Measurements from ENCODE around the gene LCN1.

The LCN1 gene

DNA sequence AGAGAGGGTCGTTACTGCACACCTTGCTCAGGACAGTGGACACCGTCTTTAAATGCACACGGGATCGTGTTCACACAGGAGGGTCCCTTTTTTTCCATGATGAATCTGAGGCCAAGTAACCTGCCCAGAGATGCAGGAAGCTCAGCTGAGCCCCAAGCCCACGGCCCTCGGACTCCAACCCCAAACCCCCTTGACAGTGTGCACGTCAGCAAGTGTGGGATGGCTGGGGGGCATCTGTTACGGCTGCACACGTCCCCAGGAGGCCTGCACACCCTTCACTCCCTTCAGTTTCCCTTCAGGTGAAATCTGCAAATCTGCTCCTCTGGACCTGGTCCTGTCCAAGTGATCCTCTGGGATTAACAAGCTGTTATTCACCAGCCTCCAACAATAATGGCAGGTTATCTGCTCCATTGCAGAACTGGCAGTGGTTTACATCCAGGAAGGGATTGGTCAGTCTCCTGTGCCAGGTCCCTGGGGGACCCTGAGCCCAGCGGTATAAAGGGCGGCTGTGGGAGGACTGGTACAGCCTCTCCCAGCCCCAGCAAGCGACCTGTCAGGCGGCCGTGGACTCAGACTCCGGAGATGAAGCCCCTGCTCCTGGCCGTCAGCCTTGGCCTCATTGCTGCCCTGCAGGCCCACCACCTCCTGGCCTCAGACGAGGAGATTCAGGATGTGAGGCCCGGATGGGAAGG is at the start of gene LCN1:
Gene LCN1 (plus strand): TSS at position 525 of the 692 bp plus-strand sequence. CDS start 58 bp downstream, at position 583.
- peak; percentile 1 for DNase-seq (ENCODE audit: low spot score)

DNA sequence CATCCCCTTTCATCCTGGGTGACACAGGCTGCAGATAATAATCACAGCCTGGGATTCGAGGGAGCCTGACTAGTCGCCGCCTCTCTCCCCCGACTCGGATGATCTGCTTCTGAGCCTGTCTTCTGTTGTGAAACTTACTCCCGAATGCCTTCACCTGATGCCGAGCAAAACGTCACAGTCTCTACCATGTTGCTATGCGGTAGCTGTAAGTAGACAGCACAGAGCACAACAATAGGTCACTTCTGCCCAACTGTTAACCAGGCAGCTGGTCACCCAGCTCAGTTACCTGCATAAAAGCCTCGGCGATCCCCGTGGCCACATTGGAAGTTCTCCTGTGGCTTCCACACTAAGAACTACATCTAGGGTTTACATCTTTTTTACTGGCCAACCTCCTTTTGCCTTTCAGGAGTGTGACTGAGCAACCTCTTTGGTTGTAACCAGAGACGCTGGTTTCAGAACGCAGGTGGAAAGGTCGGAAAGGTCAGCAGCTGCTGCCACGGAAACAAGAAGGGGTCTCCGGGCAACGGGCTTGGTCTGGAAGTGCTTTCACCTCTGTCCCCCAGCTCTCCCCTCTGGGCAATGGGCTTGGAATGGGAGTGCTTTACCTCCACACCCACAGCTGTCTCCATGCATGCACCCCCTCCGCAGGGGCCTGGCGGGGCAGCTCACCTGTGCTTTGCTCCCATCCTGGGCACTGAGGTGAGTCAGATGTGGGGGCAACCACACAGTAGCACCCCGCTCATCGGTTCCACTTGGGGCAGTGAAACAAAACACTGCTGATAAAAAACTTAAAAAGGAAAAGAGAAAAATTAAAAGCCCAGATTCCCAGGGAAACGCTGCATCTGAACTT is 49.2 kb upstream of the LCN1 start:
- no peak for DNase-seq (ENCODE audit: low spot score)

DNA sequence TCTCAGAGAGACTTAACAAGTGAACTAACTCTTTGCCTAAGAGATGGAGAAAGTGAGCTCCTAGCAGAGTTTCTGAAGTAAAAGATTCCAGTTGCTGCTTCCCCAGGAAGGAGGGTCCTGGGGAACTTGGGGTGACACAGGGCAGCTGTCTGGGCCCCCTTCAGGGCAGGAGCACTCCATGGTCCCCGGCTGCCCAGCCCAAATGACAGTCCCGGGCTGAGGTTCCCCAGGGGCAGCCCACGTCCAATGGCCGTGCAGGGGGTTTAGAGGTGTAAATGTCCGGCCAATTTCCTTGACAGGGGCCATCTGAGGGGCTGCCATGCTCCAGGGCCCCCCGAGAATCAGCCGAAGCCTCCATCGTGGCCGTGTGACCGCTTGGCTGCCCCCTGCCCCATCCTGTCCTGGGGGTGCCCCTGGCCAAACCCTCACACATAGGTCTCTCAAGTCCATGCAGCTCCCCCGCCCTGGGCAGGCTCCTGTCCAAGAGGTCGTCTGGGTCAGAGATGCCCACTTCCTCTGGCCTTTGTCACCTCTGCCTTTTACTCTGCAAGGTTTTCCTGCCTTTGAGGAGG is 47.2 kb upstream of the LCN1 start:
- DNase-seq (ENCODE audit: low spot score) = no peak

DNA sequence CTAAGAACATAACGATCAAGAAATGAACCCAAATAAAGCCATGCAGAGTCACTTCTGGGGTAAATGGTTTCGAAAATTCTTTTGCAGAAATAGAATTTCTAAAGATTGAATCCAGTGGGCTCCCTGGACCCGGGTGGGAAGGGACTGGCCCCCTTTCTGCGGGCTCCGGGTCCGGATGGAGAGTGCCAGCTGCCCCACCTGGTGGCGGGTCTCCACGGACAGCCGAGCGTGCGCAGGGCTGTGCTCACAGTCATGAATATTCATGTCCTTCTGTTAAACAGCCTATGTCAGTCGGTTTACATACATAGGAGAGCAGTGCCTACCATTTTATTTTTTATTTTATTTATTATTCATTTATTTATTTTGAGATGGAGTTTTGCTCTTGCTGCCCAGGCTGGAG is 46.3 kb upstream of the LCN1 start:
- DNase-seq (ENCODE audit: low spot score) = no peak

DNA sequence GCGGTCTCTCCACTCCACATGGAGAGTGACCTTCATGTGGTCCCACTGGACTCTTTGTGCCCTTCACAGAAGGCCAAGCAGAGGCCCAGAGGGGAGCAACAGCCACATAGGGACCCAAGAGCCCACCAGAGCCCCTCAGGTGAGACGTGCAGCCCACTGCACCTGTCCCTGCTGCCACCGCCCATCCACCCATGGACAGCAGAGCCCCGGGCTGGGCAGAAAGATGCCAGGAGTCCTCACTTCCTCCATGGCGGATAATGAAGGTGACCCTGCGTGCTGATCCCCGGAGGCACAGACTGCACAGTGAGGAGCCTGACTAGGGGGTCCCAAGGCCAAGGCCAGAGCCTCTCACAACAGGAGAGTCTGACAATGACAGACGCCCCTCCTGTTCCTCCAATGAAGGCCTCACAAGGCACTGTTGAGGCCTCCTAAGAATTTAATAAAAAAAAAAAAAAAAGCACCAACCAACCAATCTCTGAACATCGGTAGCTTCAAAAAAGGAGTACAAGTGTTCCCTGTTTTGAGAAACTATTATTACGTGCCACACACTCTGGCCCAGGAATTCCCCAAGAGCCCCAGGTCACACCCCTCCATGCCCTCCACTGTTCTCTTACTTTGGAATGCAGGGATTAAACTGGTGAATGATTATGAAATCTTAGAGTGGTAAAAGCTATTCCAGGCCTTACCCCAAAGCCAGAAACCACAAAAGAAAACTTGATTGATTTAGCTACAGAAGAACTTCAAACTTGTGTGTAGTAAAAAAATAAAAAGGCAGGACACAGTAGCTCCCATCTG is 44.5 kb upstream of the LCN1 start:
- DNase-seq (ENCODE audit: low spot score) = peak; percentile 71

DNA sequence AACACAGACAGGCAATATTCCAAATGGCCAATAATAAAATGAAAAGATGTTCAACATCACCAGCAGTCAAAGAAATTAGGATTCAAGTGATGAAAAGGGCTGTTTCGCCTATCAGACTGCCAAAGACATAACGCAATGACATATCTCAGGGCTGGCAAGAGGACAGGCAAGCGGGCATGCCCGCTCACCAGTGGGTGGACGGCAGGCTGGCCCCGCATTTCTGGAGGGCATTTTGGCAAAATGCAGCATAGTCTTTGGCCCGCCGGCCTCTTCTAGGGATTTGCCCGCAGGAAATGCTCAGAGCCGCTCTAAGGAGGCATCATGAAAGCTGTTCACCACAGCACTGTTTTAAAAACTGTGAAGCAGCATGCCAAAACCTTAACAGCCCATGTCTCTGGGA is 43.0 kb upstream of the LCN1 start:
- no peak for DNase-seq (ENCODE audit: low spot score)

DNA sequence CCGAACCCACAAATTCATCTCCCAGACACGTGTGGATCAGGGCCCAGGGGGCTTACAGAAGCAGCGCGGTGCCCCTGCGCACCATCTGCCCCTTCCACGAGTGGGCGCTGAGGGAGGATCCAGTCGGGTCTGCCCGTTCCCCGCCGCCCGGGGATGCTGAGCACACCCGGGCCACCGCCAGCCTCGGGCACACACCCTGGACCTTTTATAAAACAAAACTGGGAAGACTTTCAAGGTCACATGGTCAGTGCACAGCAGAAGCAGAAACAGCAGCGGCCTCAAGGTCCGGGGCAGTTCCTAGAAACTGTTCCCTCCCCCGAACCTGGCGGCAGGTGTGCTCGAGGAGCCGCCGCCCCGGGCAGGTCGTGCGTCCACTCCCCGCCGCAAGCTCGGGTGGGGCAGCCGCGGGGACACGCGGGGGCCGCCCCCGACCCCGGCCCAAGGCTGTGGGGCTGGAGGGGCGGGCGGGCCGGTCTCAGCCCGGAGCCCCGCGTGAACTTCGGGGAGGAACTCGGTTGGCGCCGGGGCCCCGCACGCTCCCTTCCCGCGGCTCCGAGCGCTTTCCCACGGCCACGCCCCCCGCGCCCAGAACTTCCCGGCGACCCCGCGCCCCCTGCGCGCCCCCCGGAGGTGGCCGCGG is 42.3 kb upstream of the LCN1 start:
- DNase-seq (ENCODE audit: low spot score) = peak; percentile 62

DNA sequence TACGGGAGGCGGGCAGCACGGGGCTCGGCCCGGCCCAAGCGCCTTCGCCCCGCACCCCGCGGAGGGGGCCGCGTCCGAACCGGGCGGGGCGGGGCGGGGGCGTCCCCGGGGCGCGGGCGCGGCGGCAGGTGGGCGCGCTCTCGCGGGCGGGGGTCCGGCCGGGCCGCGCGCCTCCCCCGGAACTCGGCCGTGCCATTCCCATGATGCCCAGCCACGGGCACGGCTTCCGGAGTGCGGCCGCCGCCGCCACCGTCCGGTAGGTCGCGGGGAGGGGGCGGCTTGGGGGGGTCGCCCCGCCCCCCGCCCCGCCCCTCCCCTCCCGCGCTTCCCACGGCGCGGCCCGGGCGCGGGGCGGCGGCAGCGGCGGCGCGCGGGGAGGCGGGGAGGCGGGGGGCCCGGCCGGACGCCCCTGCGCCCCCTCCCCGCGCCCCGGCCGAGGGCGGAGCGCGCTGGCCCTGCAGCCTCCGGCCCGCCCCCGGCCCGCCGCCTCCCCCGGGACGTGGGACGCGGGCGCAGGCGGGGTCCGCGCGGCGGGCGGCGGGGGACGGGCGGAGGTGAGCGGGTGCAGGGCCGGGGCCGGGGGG is 41.7 kb upstream of the LCN1 start, which contains the start of gene PPP1R26:
Gene PPP1R26 (plus strand): TSS at position 314 of the 584 bp plus-strand sequence. CDS start 4,729 bp downstream, outside the sequence.
- peak; percentile 71 for DNase-seq (ENCODE audit: low spot score)

DNA sequence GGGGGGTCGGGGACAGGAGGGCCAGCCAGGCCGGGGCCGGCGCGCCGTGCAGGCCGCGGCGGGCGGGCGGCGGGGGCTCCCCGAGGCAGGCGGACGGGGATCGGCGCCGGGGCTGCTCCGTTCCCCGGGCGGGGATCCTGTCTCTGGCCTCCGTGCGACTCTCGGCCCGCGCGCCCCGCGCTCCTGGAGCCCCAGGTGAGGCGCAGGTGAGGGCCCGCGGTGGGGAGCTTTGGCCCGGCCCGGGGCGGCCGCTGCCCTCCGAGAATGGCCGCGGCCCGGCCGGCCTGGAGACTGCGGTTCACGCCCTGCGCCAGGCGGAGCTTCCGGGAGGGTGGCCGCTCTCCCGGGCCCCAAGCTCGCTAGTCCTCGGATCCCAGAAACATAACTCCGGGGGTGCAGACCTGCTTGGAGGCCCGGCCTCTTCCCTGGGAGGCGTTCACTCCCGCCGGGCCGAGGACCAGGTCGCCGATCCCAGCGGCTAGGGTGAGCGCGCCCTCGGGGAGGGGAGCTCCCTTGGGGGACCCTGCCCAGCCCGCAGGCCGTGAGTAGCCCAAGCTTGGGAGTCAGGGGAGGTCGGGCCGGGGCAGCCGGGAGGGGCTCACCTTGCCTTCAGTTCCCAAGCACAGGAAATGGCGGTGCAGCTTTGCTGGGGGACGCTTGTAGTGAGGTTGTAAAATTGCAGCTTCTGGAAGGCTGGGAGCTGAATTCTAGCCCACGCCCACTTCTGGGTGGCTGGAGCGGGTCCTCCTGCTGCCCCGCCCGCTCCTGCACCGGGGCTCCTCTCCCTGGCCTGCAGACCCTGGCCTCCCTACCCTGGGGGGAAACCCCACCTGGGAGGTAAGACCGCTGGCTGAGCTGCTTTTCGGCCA is 40.9 kb upstream of the LCN1 start:
- peak; percentile 83 for DNase-seq (ENCODE audit: low spot score)

DNA sequence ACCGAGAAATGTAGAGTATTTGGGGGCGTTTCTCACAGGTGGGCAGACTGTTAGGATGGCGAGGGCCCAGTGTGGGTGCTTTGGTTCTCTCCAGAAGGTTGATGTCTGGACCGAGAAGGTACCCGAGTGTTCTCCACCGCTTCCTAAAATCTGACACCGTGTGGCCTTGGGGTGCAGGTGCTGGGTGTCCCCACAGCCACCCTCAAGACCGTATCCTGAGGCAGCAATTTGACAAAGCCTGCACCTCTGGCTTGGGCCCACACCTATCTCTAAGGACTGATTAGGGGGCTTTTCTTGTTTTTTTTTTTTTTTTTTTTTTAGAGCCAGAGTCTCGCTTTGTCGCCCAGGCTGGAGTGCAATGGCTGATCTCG is 40.3 kb upstream of the LCN1 start:
- no peak for DNase-seq (ENCODE audit: low spot score)

DNA sequence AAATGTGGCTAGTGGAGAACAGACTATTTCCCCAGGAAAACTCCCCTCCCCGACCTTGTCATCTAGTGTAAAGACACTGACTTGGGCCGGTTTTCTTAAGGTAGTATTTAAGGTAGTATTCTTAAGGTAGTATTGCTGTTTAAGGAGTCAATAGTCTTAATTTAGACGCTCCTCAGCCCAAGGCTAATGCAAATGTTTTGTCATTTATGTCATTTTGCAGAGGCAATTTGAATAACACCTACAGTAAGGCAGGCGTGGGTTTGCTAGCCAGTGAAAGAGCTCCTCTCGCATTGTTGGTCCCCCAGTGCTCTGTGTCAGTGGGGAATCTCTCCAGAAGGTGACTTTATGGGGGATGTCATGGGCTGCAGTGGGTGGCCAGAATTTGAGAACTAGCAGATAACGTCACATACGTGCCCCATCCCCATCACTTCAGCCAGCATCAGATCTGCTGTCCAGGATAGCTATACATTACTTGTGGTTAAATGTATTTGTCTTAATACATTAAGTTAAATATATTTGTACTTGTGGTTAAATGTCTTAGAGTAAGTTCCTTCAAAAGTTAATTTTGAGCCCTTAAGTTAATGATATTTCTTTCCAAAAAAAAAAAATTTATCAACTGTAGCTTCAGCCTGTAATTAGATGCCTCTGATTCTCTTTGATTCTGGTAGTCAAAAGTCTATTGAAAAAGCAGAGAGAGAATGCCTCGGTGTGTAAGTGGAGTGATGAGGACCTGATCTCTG is 39.1 kb upstream of the LCN1 start:
- no peak for DNase-seq (ENCODE audit: low spot score)

DNA sequence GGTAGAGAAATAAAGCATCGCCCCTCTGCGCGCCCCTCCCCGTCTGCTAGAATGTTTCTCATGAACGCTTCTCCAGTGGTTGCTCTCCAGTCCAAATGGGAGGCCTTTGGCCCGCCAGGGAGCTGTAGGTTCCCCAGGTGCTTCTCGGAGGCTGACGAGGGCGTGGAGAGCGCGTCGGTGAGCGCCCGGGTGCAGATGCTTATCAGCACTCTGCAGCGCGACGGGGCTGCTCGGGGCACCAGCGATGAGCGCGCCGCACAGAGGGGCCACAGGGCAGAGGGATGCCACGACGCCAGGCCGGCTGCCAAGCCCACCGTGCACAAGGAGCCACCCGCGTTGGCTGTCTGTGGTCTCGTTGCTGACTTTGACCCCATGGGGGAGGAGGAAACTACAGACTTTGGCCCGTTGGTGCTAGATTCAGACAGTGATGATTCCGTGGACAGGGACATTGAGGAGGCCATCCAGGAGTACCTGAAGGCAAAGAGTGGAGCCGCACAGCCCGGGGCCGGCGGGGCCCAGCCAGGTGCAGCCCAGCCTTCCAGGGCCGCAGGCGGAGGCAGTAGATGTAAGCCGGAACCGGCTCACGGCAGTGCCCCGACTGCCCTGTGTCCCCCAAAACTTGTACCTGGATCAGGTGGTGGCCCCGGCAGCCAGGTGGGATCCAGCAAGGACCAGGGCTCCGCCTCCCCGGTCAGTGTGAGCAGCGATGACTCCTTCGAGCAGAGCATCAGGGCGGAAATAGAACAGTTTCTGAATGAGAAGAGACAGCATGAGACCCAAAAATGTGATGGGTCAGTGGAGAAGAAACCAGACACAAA is 36.6 kb upstream of the LCN1 start:
- no peak for DNase-seq (ENCODE audit: low spot score)

DNA sequence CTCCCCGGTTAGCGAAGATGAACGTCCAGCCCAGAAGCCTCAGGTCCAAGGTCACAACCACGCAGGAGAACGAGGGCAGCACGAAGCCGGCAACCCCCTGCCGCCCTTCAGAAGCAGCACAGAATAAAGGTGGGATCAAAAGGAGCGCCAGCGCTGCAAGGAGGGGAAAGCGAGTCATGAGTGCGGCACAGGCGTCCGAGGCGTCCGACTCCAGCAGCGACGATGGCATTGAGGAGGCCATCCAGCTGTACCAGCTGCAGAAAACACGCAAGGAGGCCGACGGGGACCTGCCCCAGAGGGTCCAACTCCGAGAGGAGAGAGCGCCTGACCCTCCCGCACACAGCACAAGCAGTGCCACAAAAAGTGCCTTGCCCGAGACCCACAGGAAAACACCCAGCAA is 35.9 kb upstream of the LCN1 start:
- DNase-seq (ENCODE audit: low spot score) = no peak

DNA sequence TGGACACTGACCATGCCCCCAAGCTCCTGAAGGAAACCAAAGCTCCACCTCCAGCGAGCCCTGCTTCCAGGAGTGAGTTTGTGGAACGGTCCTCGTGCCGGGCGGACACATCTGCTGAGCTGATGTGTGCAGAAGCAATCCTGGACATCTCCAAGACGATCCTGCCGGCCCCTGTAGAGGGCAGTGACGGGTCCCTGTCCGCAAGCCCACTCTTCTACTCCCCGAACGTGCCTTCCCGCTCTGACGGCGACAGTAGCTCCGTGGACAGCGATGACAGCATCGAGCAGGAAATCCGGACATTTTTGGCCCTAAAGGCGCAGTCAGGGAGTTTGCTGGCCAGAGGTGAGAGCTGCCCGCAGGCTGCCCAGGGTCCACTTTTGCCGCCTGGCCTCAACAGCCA is 35.4 kb upstream of the LCN1 start:
- DNase-seq (ENCODE audit: low spot score) = no peak

DNA sequence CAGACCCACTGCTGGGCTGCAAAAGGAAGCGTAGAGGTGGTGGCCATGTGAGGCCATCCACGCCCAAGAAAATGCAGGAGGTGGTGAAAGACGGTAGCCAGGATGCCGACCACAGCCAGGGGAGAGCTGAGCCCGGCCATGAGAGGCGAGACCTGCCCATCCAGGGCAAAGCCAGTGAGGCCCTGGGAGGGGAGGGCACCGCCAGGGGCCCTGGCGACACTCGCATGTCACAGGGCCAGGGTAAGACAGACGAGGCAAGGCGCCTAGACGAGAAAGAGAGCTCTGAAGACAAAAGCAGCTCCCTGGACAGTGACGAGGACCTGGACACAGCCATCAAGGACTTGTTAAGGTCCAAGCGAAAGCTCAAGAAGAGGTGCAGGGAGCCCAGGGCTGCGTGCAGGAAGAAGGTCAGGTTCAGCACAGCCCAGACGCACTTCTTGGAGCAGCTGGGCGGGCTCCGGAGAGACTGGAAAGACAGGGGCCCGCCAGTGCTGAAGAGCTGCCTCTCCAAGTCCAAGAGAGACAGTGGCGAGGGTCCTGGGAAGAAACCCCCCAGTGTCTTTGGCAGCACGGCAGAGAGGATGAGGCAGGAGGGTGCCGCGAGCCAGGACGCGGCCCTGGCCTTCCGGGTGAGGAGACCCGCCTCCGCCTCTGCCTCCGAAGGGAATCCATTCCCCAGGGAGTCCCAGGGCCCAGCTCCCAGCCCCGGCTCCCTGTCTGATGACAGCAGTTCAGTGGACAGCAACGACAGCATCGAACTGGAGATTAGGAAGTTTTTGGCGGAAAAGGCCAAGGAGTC is 34.8 kb upstream of the LCN1 start:
- DNase-seq (ENCODE audit: low spot score) = no peak

DNA sequence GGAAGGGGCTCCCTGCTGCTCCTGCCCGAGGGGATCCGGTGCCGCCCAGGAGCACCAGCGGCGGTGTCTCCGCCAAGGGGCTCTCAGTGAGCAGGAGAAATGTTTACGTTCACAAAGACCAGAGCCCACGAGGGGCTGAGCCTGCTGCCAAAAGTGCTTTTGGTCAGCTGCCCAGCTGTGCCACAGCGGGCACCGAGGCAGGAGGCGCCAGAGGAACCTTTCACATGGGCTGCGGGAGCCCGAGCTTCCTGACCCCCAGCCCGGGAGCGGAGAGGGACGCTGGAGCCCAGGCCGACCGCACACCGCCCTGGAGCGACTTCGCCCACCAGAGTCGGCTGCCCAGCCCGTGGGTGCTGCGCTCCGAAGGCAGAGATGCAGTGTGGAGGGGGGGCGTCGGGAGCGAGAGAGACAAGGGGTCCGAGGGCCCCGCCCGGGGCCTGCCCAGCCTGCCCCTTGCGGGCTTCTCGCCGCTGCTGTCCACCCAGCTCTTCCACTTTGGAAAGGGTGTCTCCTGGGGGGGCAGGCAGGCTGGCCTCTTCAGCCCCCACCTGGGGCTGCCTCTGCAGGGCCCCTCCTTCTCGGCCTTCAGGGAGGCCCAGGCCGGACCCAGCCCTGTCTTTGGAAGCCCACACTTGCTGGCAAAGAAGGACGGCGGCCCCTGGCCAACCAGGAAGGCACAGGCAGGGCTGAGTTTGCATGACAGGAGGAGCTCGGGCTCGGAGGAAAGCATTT is 33.8 kb upstream of the LCN1 start:
- no peak for DNase-seq (ENCODE audit: low spot score)

DNA sequence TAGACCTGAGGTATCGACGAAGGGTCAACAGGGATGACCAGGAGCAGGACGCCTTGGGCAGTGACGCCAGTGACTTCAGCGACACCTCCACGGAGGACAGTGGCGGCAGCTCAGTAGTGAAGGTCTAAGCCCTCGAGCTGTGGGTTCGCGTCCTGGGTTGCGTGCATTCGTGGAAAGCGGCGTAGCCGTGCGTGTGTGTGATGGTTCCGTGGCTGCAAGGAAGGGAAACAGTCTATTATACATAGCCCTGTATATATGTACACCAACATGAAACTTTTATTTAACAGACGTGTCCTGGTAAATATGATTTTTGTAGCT is 33.3 kb upstream of the LCN1 start:
- DNase-seq (ENCODE audit: low spot score) = no peak

All from GM03348 (cell line).